GM12872 (cell line): ENCODE data around the gene SDC4.

Experiments
- CTCF ChIP-seq: IDR thresholded peaks from 3 replicates; pipeline ENCODE4 v1.5.1; 2011; ENCODE audit warnings: low read depth, mild to moderate bottlenecking, low read length, moderate library complexity; ENCODE audit not compliant: insufficient read depth

SDC4 gene

GRCh38 chr20:45304464-45304999 lies 43.7 kb downstream of the SDC4 start:
- no peak for TF ChIP-seq CTCF

GRCh38 chr20:45303586-45304463 lies 44.4 kb downstream of the SDC4 start:
- no peak for TF ChIP-seq CTCF

GRCh38 chr20:45301824-45302271 lies 46.4 kb downstream of the SDC4 start:
- no peak for TF ChIP-seq CTCF

GRCh38 chr20:45300961-45301360 lies 47.3 kb downstream of the SDC4 start:
- TF ChIP-seq CTCF: peak; percentile 76

GRCh38 chr20:45299786-45300185 lies 48.4 kb downstream of the SDC4 start:
- TF ChIP-seq CTCF: no peak

GRCh38 chr20:45297786-45298497 lies 50.3 kb downstream of the SDC4 start:
- no peak for TF ChIP-seq CTCF

- TF ChIP-seq CTCF: no peak
Observed at GRCh38 chr20:45294659-45295058, 53.6 kb downstream of the SDC4 start.
